Anterior cingulate cortex (tissue), 58 donors: ENCODE measurements around the gene TECR.

Experiments used
- DNase-seq, 58 donors: peaks; one replicate each; lab custom pipeline; 2025; lab: John Stamatoyannopoulos, UW

Gene TECR

GRCh38 chr19:14505488-14506239, 23.7 kb upstream of the TECR start:
- DNase-seq: peak in 6 of 58 donors; percentile 9 to 26 (median 12)

GRCh38 chr19:14507704-14508542, 21.5 kb upstream of the TECR start:
- no peak for DNase-seq

- DNase-seq: peak in 24 of 58 donors; percentile 8 to 70 (median 34)
Measured at GRCh38 chr19:14510311-14511228, 18.8 kb upstream of the TECR start.

GRCh38 chr19:14511229-14511593, 18.2 kb upstream of the TECR start:
- DNase-seq: no peak

GRCh38 chr19:14512406-14512961, 16.9 kb upstream of the TECR start:
- no peak for DNase-seq

GRCh38 chr19:14514215-14514863, 15.1 kb upstream of the TECR start:
- DNase-seq: peak in 4 of 58 donors; percentile 29 to 89 (median 64)

GRCh38 chr19:14515501-14516047, 13.8 kb upstream of the TECR start:
- peak in 9 of 58 donors; percentile 5 to 78 (median 37) for DNase-seq

GRCh38 chr19:14516048-14516534, 13.3 kb upstream of the TECR start:
- peak in 3 of 58 donors; percentile 38 to 78 (median 77) for DNase-seq

GRCh38 chr19:14516746-14517438, 12.5 kb upstream of the TECR start:
- peak in 12 of 58 donors; percentile 17 to 81 (median 48) for DNase-seq

GRCh38 chr19:14517446-14517839, 12.0 kb upstream of the TECR start:
- DNase-seq: peak in 4 of 58 donors; percentile 54 to 90 (median 71)

GRCh38 chr19:14517840-14518505, 11.4 kb upstream of the TECR start, which contains the start of gene DNAJB1:
Gene DNAJB1 (minus strand): TSS chr19:14518397. CDS start chr19:14518349, 48 bp downstream.
- DNase-seq: peak in 56 of 58 donors; percentile 15 to 100 (median 80)

- peak in 2 of 58 donors; percentile 27 to 43 for DNase-seq
Measured at GRCh38 chr19:14519245-14519859, 10.0 kb upstream of the TECR start.

- peak in 7 of 58 donors; percentile 20 to 51 (median 43) for DNase-seq
Measured at GRCh38 chr19:14519860-14520407, 9.5 kb upstream of the TECR start.

GRCh38 chr19:14520543-14520942, 8.9 kb upstream of the TECR start:
- DNase-seq: no peak

- DNase-seq: no peak
Measured at GRCh38 chr19:14525729-14526128, 3.7 kb upstream of the TECR start.

- DNase-seq: no peak
Measured at GRCh38 chr19:14526423-14526822, 3.0 kb upstream of the TECR start.
